NB4 (cell line): ENCODE data around the gene TENM4.

Source experiments
- CTCF ChIP-seq: IDR thresholded peaks from one replicate; pipeline ENCODE4 v1.5.1; 2012; ENCODE audit warnings: low read depth, low read length
- MYC ChIP-seq: IDR thresholded peaks from 2 replicates; pipeline ENCODE4 v1.6.1; 2011; ENCODE audit warnings: low read depth, low read length
- POLR2A ChIP-seq: IDR thresholded peaks from 2 replicates; pipeline ENCODE4 v1.6.1; 2011; ENCODE audit warnings: mild to moderate bottlenecking; ENCODE audit not compliant: insufficient read length; ENCODE audit errors: extremely low read depth

GRCh38 chr11:79113054-79113690 lies 327.7 kb downstream of the TENM4 start:
- TF ChIP-seq CTCF (no peak), POLR2A (no peak), MYC (no peak)
